ENCODE results near the gene ALDOC.

DNA sequence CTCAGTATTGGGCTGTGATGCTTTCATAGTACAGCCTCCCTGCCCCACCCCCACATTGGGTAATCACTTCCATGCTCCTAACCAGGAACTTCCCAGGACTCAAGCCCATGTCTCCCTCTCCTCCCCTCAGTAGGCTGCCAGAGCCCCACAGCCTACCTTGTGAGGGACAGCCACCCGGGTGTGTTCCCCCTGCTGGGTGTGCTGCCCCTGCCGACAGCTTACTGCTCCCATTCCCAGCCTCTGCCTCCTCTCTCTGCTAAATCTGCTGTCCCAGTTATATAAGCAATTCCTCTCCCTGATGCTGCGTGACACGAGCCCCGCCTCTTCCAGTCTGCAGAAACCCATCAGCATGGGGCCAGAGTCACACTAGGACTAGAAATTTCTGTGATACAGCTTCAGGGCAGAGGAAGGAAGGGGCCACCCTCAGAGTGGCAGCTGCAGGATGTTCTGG is 37.3 kb upstream of the ALDOC start, which contains the start of gene RSKR:
- TF ChIP-seq EZH2 (IDR thresholded peaks at IDR 0.05; ENCODE audit: borderline replicate concordance, insufficient read depth, low read depth, low read length, poor library complexity, severe bottlenecking) (no peak), CTCF (IDR thresholded peaks at IDR 0.05) (no peak)

All from B cell (primary cell).